ENCODE measurements around the gene FBL. TPM values are rescaled to one million over a fixed set of nuclear protein-coding genes. Genes with fewer than 3 reads are reported as not detected.
A peak's percentile ranks its signal among the peaks of the same experiment; 100 is the strongest.
"Not testable (repeated sequence)": the region's sequence is repeated elsewhere in the genome, so short reads cannot be mapped to it uniquely, and the experiment has no call there.

The FBL gene
- total RNA-seq, 2 donors from 2014 or later = 255 to 264 TPM

GRCh38 chr19:39882645-39883044, 36.5 kb upstream of the FBL start:
- not testable (repeated sequence) for H3K9me3 ChIP-seq (ENCODE audit: control insufficient read depth, low read length, poor library complexity, severe bottlenecking); ATAC-seq; H3K36me3 Mint-ChIP-seq (ENCODE audit: low read depth); DNase-seq; H3K4me1 Mint-ChIP-seq; H3K4me3 Mint-ChIP-seq; H3K27ac Mint-ChIP-seq; H3K27me3 Mint-ChIP-seq

- not testable (repeated sequence) for H3K36me3 Mint-ChIP-seq (ENCODE audit: low read depth); H3K4me3 Mint-ChIP-seq; DNase-seq; H3K27ac Mint-ChIP-seq; H3K27me3 Mint-ChIP-seq; H3K4me1 Mint-ChIP-seq; H3K9me3 ChIP-seq (ENCODE audit: control insufficient read depth, low read length, poor library complexity, severe bottlenecking)
- ATAC-seq = peak; percentile 80
Measured at GRCh38 chr19:39881495-39882110, 35.4 kb upstream of the FBL start.

GRCh38 chr19:39880241-39880640, 34.1 kb upstream of the FBL start:
- H3K36me3 Mint-ChIP-seq (ENCODE audit: low read depth); ATAC-seq; H3K4me3 Mint-ChIP-seq; H3K27me3 Mint-ChIP-seq; H3K27ac Mint-ChIP-seq; H3K9me3 ChIP-seq (ENCODE audit: control insufficient read depth, low read length, poor library complexity, severe bottlenecking); DNase-seq; H3K4me1 Mint-ChIP-seq: not testable (repeated sequence)

- DNase-seq; H3K4me3 Mint-ChIP-seq; H3K27me3 Mint-ChIP-seq; H3K36me3 Mint-ChIP-seq (ENCODE audit: low read depth); H3K4me1 Mint-ChIP-seq; H3K9me3 ChIP-seq (ENCODE audit: control insufficient read depth, low read length, poor library complexity, severe bottlenecking); ATAC-seq; H3K27ac Mint-ChIP-seq: not testable (repeated sequence)
Measured at GRCh38 chr19:39879796-39880195, 33.6 kb upstream of the FBL start.

- not testable (repeated sequence) for H3K9me3 ChIP-seq (ENCODE audit: control insufficient read depth, low read length, poor library complexity, severe bottlenecking); H3K36me3 Mint-ChIP-seq (ENCODE audit: low read depth); ATAC-seq; H3K4me1 Mint-ChIP-seq; H3K27me3 Mint-ChIP-seq; DNase-seq; H3K4me3 Mint-ChIP-seq
- peak overlapping the region; percentile 29 for H3K27ac Mint-ChIP-seq
Measured at GRCh38 chr19:39878866-39879265, 32.7 kb upstream of the FBL start.

- Mint-ChIP-seq H3K4me3 (peak overlapping the region; percentile 66), H3K27me3 (no peaks in the 10 kb centered on the region), H3K4me1 (peaks cover 8% of the 10 kb centered on the region), H3K27ac (peak overlapping the region; percentile 29), H3K36me3 (ENCODE audit: low read depth) (peaks cover 6% of the 10 kb centered on the region)
- no peaks in the 10 kb centered on the region for H3K9me3 ChIP-seq (ENCODE audit: control insufficient read depth, low read length, poor library complexity, severe bottlenecking)
- no peak for DNase-seq
- no peak for ATAC-seq
Measured at GRCh38 chr19:39878398-39878797, 32.2 kb upstream of the FBL start.

GRCh38 chr19:39877982-39878381, 31.8 kb upstream of the FBL start:
- not testable (repeated sequence) for H3K4me1 Mint-ChIP-seq; H3K27me3 Mint-ChIP-seq; DNase-seq; H3K9me3 ChIP-seq (ENCODE audit: control insufficient read depth, low read length, poor library complexity, severe bottlenecking); ATAC-seq; H3K36me3 Mint-ChIP-seq (ENCODE audit: low read depth); H3K27ac Mint-ChIP-seq
- peak overlapping the region; percentile 66 for H3K4me3 Mint-ChIP-seq

- H3K27ac Mint-ChIP-seq = not testable (repeated sequence)
Measured at GRCh38 chr19:39877488-39877887, 31.3 kb upstream of the FBL start.

GRCh38 chr19:39876486-39876885, 30.3 kb upstream of the FBL start:
- H3K9me3 ChIP-seq (ENCODE audit: control insufficient read depth, low read length, poor library complexity, severe bottlenecking); H3K4me1 Mint-ChIP-seq; H3K27ac Mint-ChIP-seq; DNase-seq; H3K36me3 Mint-ChIP-seq (ENCODE audit: low read depth); H3K27me3 Mint-ChIP-seq; ATAC-seq; H3K4me3 Mint-ChIP-seq: not testable (repeated sequence)

More at GRCh38 chr19:39877488-39877887, 31.3 kb upstream of the FBL start:
- peak; percentile 29 for ATAC-seq
- H3K36me3 Mint-ChIP-seq (ENCODE audit: low read depth); H3K9me3 ChIP-seq (ENCODE audit: control insufficient read depth, low read length, poor library complexity, severe bottlenecking); H3K4me1 Mint-ChIP-seq; DNase-seq; H3K27me3 Mint-ChIP-seq: not testable (repeated sequence)
- peak overlapping the region; percentile 71 for H3K4me3 Mint-ChIP-seq

- not testable (repeated sequence) for H3K9me3 ChIP-seq (ENCODE audit: control insufficient read depth, low read length, poor library complexity, severe bottlenecking); H3K27ac Mint-ChIP-seq; H3K4me3 Mint-ChIP-seq; H3K4me1 Mint-ChIP-seq; H3K36me3 Mint-ChIP-seq (ENCODE audit: low read depth); ATAC-seq; H3K27me3 Mint-ChIP-seq; DNase-seq
Measured at GRCh38 chr19:39875401-39875864, 29.3 kb upstream of the FBL start.

GRCh38 chr19:39874404-39874803, 28.2 kb upstream of the FBL start:
- Mint-ChIP-seq H3K27me3 (no peaks in the 10 kb centered on the region), H3K4me3 (no peak overlapping the region), H3K36me3 (ENCODE audit: low read depth) (peaks cover 8% of the 10 kb centered on the region), H3K4me1 (peaks cover 8% of the 10 kb centered on the region), H3K27ac (no peak overlapping the region)
- no peaks in the 10 kb centered on the region for H3K9me3 ChIP-seq (ENCODE audit: control insufficient read depth, low read length, poor library complexity, severe bottlenecking)
- DNase-seq (no peak), ATAC-seq (no peak)

GRCh38 chr19:39873385-39873784, 27.2 kb upstream of the FBL start:
- H3K9me3 ChIP-seq (ENCODE audit: control insufficient read depth, low read length, poor library complexity, severe bottlenecking) = no peaks in the 10 kb centered on the region
- no peak overlapping the region for H3K27ac Mint-ChIP-seq
- DNase-seq (no peak), ATAC-seq (no peak)
- H3K4me1 Mint-ChIP-seq = peaks cover 6% of the 10 kb centered on the region
- H3K27me3 Mint-ChIP-seq = no peaks in the 10 kb centered on the region
- H3K36me3 Mint-ChIP-seq (ENCODE audit: low read depth) = peaks cover 7% of the 10 kb centered on the region
- H3K4me3 Mint-ChIP-seq = no peak overlapping the region

GRCh38 chr19:39871886-39872866, 26.0 kb upstream of the FBL start:
- no peaks in the 10 kb centered on the region for H3K27me3 Mint-ChIP-seq
- no peaks in the 10 kb centered on the region for H3K9me3 ChIP-seq (ENCODE audit: control insufficient read depth, low read length, poor library complexity, severe bottlenecking)
- no peak overlapping the region for H3K27ac Mint-ChIP-seq
- H3K36me3 Mint-ChIP-seq (ENCODE audit: low read depth) = peaks cover 2% of the 10 kb centered on the region
- ATAC-seq (no peak), DNase-seq (no peak)
- peaks cover under 1% of the 10 kb centered on the region for H3K4me1 Mint-ChIP-seq
- H3K4me3 Mint-ChIP-seq = no peak overlapping the region

Data from T-helper 17 cell (primary cell).